GM12873 (cell line): ENCODE results near the gene CA10.

ENCODE experiments used
- CTCF ChIP-seq: IDR thresholded peaks from 2 replicates; pipeline ENCODE4 v1.5.1; 2012; ENCODE audit warnings: low read depth, mild to moderate bottlenecking, moderate library complexity, low read length, control low read depth; ENCODE audit not compliant: insufficient read depth; ENCODE audit errors: missing control alignments

Gene CA10

GRCh38 chr17:51746421-51746820, 412.1 kb downstream of the CA10 start:
- no peak for TF ChIP-seq CTCF

- no peak for TF ChIP-seq CTCF
These were observed 412.5 kb downstream of the CA10 start for GRCh38 chr17:51745993-51746392.

GRCh38 chr17:51743477-51743876, 415.0 kb downstream of the CA10 start:
- TF ChIP-seq CTCF = no peak

DNA sequence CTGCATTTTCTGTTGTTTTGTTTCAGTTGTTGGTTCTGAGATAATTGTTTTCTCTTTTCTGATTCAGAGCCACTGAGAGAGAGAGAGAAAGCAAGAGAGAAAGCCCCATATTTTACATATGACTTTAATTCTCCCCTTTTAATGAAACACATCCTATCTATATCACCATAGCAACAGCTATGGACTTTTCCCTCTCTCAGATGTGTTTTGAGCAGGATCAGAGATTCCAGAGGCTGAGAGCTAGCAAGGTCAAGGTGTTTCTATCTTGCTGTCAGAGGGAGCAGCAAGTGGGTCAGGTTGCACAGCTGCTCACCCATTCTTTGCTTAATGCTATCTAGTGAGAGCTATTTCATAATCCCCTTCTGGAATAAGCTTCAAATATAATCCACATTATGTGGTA, 415.9 kb downstream of the CA10 start:
- no peak for TF ChIP-seq CTCF

DNA sequence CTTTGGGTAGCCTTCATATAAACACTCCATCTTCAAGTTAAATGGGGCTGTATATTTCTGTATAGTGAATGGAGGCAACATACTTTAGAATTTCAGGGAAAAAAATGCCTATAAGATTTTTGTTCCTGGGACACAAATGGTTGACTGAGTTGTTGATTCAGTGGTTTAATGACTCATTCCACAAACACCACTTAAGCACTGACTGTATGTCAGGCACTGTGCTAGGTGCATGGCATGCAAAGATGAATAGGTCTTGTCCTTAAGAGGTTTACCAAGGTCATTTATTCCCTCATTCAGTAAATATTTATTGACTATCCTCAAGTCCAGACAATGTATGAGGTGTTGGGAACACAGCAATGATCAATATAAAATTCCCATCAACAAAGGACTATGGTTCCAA, 417.1 kb downstream of the CA10 start:
- no peak for TF ChIP-seq CTCF

DNA sequence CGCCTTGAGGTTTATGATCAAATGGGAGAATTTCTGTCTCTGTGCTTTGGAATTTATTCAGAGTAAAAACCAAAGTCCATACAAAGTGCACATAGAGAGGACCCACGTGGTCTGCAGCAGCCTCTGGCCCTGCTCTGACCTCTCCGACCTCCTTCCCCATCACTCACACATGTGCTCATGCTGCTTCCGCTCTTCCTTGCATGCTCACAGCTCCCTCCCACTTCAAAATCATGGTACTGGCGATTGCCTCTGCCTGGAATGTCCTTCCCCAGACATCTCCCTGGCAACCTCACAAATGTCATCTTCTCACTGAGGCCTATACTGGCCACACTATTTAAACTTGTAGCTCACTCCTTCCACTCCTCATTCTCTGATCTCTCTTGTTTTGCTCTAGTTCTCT, 418.0 kb downstream of the CA10 start:
- no peak for TF ChIP-seq CTCF

GRCh38 chr17:51739245-51739886, 419.1 kb downstream of the CA10 start:
- TF ChIP-seq CTCF = no peak
